ENCODE results near the gene COL24A1. TPM values are rescaled to one million over a fixed set of nuclear protein-coding genes. Genes with fewer than 3 reads are reported as not detected.

COL24A1 gene
- total and polyA plus RNA-seq, 7 donors = 0.03 to 1.3 (median 0.13) TPM

GRCh38 chr1:85683292-85684025, 473.1 kb downstream of the COL24A1 start:
- no peak overlapping the region for H3K27ac ChIP-seq
- ATAC-seq = no peak
- DNase-seq = no peak
- no peak overlapping the region for H3K4me3 ChIP-seq
- no peaks in the 10 kb centered on the region for H3K27me3 ChIP-seq (ENCODE audit: insufficient read depth in 3 of 3, low read length in 2 of 3)
- H3K36me3 ChIP-seq (ENCODE audit: insufficient read depth in 1 of 2, low read depth in 1 of 2) = peaks cover 0 to 2% of the 10 kb centered on the region in 2 donors
- 91 to 95% (median 91%) methylated on average over 9 of the region's 9 CpGs for WGBS, 3 donors
- no peaks in the 10 kb centered on the region for H3K4me1 ChIP-seq
- intact Hi-C loops (cut with DNase I) = no loop called here
- TF ChIP-seq CTCF (IDR thresholded peaks at IDR 0.05) = no peak
- H3K9me3 ChIP-seq = no peaks in the 10 kb centered on the region

- DNase-seq = no peak
- WGBS, 3 donors = 3 to 9% (median 9%) methylated on average over 2 of the region's 2 CpGs
- TF ChIP-seq CTCF (IDR thresholded peaks at IDR 0.05) = no peak
- no peak overlapping the region for H3K27ac ChIP-seq
- no peak for ATAC-seq
- no peaks in the 10 kb centered on the region for H3K9me3 ChIP-seq
- H3K4me3 ChIP-seq = no peak overlapping the region
- H3K4me1 ChIP-seq = no peaks in the 10 kb centered on the region
- peaks cover 0 to 22% of the 10 kb centered on the region in 2 donors for H3K36me3 ChIP-seq (ENCODE audit: insufficient read depth in 1 of 2, low read depth in 1 of 2)
- intact Hi-C loops (cut with DNase I) = no loop called here
- no peaks in the 10 kb centered on the region for H3K27me3 ChIP-seq (ENCODE audit: insufficient read depth in 3 of 3, low read length in 2 of 3)
Measured at GRCh38 chr1:85681087-85681486, 475.5 kb downstream of the COL24A1 start.

Other genes starting within 250 kb of the COL24A1 start
- 1 to 10 TPM; 3.8 to 5.2 (median 4.6) TPM for gene ODF2L, start 239.6 kb upstream of the COL24A1 start, total RNA-seq
- 1 to 10 TPM; 2.9 to 6.1 (median 4.0) TPM for gene ODF2L, start 239.6 kb upstream of the COL24A1 start, polyA plus RNA-seq

Data from psoas muscle (tissue), 8 donors.